Tracheal epithelial cell (primary cell): ENCODE data around the gene NUTM2F. TPM values are rescaled to one million over a fixed set of nuclear protein-coding genes. Genes with fewer than 3 reads are reported as not detected.

ENCODE experiments used
- total RNA-seq: library from RNA; depleted of rRNA; stranded (reverse); fragments of >200 nt; gene quantifications from 2 replicates; pipeline ENCODE4 v1.2.1, GENCODE V29; 2014

The NUTM2F gene, protein sequence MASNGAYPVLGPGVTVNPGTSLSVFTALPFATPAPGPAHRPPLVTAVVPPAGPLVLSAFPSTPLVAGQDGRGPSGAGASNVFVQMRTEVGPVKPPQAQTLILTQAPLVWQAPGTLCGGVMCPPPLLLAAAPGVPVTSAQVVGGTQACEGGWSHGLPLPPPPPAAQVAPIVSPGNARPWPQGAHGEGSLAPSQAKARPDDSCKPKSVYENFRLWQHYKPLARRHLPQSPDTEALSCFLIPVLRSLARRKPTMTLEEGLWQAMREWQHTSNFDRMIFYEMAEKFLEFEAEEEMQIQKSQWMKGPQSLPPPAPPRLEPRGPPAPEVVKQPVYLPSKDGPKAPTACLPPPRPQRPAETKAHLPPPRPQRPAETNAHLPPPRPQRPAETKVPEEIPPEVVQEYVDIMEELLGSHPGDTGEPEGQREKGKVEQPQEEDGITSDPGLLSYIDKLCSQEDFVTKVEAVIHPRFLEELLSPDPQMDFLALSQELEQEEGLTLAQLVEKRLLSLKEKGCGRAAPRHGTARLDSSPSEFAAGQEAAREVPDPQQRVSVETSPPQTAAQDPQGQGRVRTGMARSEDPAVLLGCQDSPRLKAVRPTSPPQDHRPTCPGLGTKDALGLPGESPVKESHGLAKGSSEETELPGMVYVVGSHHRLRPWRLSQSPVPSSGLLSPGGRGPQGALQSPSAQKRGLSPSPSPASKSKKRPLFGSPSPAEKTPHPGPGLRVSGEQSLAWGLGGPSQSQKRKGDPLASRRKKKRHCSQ
- not detected in 2 replicates for total RNA-seq

GRCh38 chr9:94328544-94328943 is at the start of gene NUTM2F:
TSS of gene NUTM2F (minus strand) at chr9:94328644. CDS start at chr9:94328623, 21 bp downstream.

Other genes starting within 250 kb of the NUTM2F start
- gene PTPDC1, start 244.2 kb downstream of the NUTM2F start, total RNA-seq, result 5.3 and 6.4 TPM in 2 replicates
- 1.9 and 2.7 TPM in 2 replicates for gene ZNF169, start 69.3 kb downstream of the NUTM2F start, total RNA-seq
- gene PCAT7, start 226.4 kb upstream of the NUTM2F start, total RNA-seq, result under 0.01 TPM in 1 of 2 replicates, not detected in the other